ENCODE data around the gene CHD8. TPM values are rescaled to one million over a fixed set of nuclear protein-coding genes. Genes with fewer than 3 reads are reported as not detected.
A peak's percentile ranks its signal among the peaks of the same experiment; 100 is the strongest.
"Not testable (repeated sequence)": the region's sequence is repeated elsewhere in the genome, so short reads cannot be mapped to it uniquely, and the experiment has no call there.

The CHD8 gene
- polyA plus RNA-seq, 2 donors = 22.4 to 27.2 TPM

DNA sequence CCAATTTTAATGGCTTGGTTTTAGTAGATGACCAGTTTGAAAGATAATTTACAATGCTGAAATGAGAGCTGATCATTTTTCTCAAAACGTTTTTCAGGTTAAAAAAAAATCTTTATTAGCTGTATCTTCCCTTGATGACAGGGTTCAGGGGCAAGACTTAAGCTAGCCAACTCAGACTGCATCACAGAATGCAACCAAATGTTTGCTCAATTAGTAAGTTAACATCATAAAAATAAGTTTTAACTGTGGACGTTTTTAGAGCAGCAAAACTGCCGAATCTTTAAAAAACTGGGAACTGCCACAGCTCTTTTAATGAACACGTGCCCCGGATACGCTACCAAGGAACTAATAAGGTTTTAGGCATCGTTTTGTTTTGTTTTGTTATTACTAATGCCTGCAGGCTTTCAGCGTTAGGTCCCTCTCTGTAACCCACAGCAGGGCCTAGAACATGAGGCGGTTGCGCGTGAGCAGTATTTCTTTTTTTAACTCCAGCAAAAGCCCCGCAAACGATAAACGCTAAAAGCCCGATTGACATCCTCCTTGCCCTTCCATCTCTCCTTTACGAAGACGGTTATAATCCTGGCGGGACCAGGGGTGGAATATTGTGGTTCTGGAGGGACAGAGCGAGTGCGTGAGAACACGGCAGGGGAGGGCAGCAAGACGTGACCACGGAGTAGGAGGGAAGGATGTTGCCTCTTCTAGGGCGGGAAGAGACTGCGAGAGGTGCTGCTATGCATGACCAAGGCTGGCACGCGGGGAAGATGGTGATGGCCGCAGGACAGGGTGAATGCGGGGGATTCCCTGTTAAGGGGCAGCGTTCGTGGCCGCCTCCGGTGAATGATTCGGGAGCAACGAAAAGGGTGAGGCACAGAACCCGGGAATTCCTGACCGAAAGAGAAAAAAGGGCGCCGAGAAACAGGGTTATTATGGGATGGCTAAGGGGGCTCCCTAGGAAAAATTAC, 72.8 kb downstream of the CHD8 start:
- H3K27ac ChIP-seq (ENCODE audit: low read depth in 2 of 2, low read length in 1 of 2) = peak overlapping the region; percentile 85 to 93
- peak overlapping the region; percentile 88 to 91 for H3K4me3 ChIP-seq (ENCODE audit: low read depth in 1 of 2, low read length in 2 of 2)
- no peaks in the 10 kb centered on the region for H3K27me3 ChIP-seq (ENCODE audit: control insufficient read depth in 1 of 2, insufficient read depth in 2 of 2, low read length in 2 of 2)
- no peaks in the 10 kb centered on the region for H3K4me1 ChIP-seq (ENCODE audit: control insufficient read depth in 2 of 2, insufficient read depth in 2 of 2, low read length in 1 of 2)
- WGBS, 2 donors = 0% methylated on average over 39 of the region's 39 CpGs
- no peaks in the 10 kb centered on the region for H3K9me3 ChIP-seq (ENCODE audit: control insufficient read depth in 2 of 2, insufficient read depth in 1 of 2, low read depth in 1 of 2, low read length in 1 of 2)
- peaks cover 0 to 9% of the 10 kb centered on the region in 2 donors for H3K36me3 ChIP-seq (ENCODE audit: control insufficient read depth in 2 of 2, insufficient read depth in 2 of 2, low read length in 1 of 2)

DNA sequence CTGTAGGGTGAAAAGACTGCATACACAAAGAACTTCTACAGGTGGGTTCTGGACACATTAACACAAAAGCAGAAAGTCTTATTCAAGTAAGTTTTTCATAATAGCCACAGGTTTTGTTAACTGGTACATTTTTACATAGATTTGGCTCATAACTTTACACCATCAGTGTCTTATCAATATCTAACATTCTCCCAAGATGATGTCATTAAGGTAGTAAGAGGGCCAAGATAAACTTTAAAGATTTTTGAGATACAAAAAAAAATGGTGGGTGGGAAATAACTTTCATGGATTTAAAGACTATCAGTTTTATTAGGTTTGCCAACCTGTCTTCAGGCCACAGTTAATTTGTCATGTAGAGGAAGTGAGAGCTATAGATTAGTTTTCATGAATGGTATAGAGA, 73.8 kb downstream of the CHD8 start:
- Histone ChIP-seq H3K36me3 (ENCODE audit: control insufficient read depth in 2 of 2, insufficient read depth in 2 of 2, low read length in 1 of 2) (peaks cover 0 to 6% of the 10 kb centered on the region in 2 donors), H3K4me3 (ENCODE audit: low read depth in 1 of 2, low read length in 2 of 2) (no peak overlapping the region), H3K27ac (ENCODE audit: low read depth in 2 of 2, low read length in 1 of 2) (no peak overlapping the region), H3K27me3 (ENCODE audit: control insufficient read depth in 1 of 2, insufficient read depth in 2 of 2, low read length in 2 of 2) (no peaks in the 10 kb centered on the region), H3K9me3 (ENCODE audit: control insufficient read depth in 2 of 2, insufficient read depth in 1 of 2, low read depth in 1 of 2, low read length in 1 of 2) (no peaks in the 10 kb centered on the region), H3K4me1 (ENCODE audit: control insufficient read depth in 2 of 2, insufficient read depth in 2 of 2, low read length in 1 of 2) (no peaks in the 10 kb centered on the region)

DNA sequence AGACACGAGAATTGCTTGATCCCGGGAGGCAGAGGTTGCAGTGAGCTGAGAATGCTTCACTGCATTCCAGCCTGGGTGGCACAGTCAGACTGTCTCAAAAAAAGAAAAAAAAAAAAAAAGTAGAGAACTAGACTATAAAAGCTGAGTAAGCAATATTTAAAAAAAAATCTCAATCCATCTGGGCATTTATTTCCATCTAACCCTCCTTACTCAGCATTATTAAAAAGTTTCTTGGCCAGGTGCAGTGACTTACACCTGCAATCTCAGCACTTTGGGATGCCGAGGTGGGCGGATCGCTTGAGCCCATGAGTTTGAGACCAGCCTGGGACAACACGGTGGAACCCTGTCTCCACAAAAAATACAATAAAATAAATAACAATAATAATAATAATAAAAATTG, 76.6 kb downstream of the CHD8 start:
- no peaks in the 10 kb centered on the region for H3K27me3 ChIP-seq (ENCODE audit: control insufficient read depth in 1 of 2, insufficient read depth in 2 of 2, low read length in 2 of 2)
- 88 to 91% methylated on average over 6 of the region's 6 CpGs for whole genome bisulfite sequencing, 2 donors
- H3K4me1 ChIP-seq (ENCODE audit: control insufficient read depth in 2 of 2, insufficient read depth in 2 of 2, low read length in 1 of 2) = no peaks in the 10 kb centered on the region
- no peaks in the 10 kb centered on the region for H3K9me3 ChIP-seq (ENCODE audit: control insufficient read depth in 2 of 2, insufficient read depth in 1 of 2, low read depth in 1 of 2, low read length in 1 of 2)
- no peaks in the 10 kb centered on the region for H3K36me3 ChIP-seq (ENCODE audit: control insufficient read depth in 2 of 2, insufficient read depth in 2 of 2, low read length in 1 of 2)
- no peak overlapping the region for H3K27ac ChIP-seq (ENCODE audit: low read depth in 2 of 2, low read length in 1 of 2)
- no peak overlapping the region for H3K4me3 ChIP-seq (ENCODE audit: low read depth in 1 of 2, low read length in 2 of 2)

DNA sequence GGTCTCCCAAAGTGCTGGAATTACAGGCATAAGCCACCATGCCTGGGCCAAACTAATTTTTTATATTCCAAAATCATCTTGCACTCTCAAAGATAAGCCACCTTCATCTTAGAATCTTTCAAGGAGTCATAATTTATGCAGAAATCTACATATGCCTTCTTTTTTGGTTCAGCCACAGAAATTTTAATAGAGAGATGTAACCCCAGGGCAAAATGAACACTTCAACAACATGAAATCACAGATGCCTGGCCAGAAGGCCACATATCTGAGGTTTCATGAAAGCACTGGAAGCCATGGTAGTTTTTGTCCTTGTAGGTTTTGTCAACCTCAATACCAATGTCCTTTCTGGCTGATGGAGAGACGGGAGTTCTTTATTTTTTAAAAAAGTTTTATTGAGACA, 81.9 kb downstream of the CHD8 start:
- no peaks in the 10 kb centered on the region for H3K36me3 ChIP-seq (ENCODE audit: control insufficient read depth in 2 of 2, insufficient read depth in 2 of 2, low read length in 1 of 2)
- no peak overlapping the region for H3K4me3 ChIP-seq (ENCODE audit: low read depth in 1 of 2, low read length in 2 of 2)
- H3K9me3 ChIP-seq (ENCODE audit: control insufficient read depth in 2 of 2, insufficient read depth in 1 of 2, low read depth in 1 of 2, low read length in 1 of 2) = no peaks in the 10 kb centered on the region
- no peak overlapping the region for H3K27ac ChIP-seq (ENCODE audit: low read depth in 2 of 2, low read length in 1 of 2)
- H3K4me1 ChIP-seq (ENCODE audit: control insufficient read depth in 2 of 2, insufficient read depth in 2 of 2, low read length in 1 of 2) = no peaks in the 10 kb centered on the region
- 94 to 100% methylated on average over 1 of the region's 1 CpG for WGBS, 2 donors
- H3K27me3 ChIP-seq (ENCODE audit: control insufficient read depth in 1 of 2, insufficient read depth in 2 of 2, low read length in 2 of 2) = no peaks in the 10 kb centered on the region

DNA sequence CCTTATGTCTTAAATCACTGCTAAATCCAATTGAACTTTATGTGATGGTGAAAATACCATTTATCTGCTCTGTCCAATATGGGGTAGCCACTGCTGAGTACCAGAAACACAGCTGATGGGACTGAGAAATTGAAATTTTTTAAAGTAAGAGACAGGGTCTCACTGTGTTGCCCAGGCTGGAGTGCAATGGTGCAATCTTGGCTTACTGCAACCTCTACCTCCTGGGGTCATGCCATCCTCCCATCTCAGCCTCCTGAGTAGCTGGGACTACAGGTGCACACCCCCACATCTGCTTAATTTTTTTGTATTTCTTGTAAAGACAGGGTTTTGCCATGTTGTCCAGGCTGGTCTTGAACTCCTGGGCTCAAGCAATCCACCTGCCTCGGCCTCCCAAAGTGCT, 83.1 kb downstream of the CHD8 start:
- H3K4me3 ChIP-seq (ENCODE audit: low read depth in 1 of 2, low read length in 2 of 2); H3K36me3 ChIP-seq (ENCODE audit: control insufficient read depth in 2 of 2, insufficient read depth in 2 of 2, low read length in 1 of 2); H3K27me3 ChIP-seq (ENCODE audit: control insufficient read depth in 1 of 2, insufficient read depth in 2 of 2, low read length in 2 of 2); H3K27ac ChIP-seq (ENCODE audit: low read depth in 2 of 2, low read length in 1 of 2); H3K9me3 ChIP-seq (ENCODE audit: control insufficient read depth in 2 of 2, insufficient read depth in 1 of 2, low read depth in 1 of 2, low read length in 1 of 2); H3K4me1 ChIP-seq (ENCODE audit: control insufficient read depth in 2 of 2, insufficient read depth in 2 of 2, low read length in 1 of 2): not testable (repeated sequence)
- 92 to 98% methylated on average over 1 of the region's 1 CpG for WGBS, 2 donors

DNA sequence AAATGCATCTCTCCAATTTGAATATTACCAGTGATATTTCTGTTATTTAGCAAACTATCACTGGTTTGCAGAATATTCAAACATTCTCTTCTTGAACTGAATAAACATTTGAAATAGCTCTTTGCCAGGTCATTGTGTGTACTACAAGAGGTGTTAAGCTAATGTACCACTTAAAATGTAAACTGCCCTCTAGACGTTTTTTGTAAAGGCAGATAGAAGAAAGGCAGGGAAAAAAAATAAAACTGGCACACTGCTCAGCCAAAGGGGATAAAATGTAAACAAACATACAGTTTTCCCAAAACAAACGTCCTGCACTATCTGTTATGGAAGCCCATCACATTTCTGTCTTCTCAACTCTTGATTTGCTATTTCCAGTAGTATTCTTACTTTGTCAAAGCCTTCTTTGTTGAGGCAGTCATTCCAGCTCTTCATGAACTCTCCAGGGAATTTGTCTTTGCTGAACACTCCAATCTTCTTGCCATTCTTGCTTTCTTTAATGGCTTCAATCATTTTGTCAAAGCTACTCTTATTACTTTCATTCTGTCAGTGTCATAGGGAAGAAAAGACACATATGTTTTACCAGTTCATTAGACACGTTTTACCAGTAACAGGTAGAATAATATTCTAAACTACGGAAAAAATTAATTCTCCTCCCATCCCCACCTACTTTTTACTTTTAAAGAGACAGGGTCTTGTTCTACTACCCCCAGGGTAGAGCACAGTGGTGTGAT, 85.8 kb downstream of the CHD8 start:
- Histone ChIP-seq H3K27ac (ENCODE audit: low read depth in 2 of 2, low read length in 1 of 2) (no peak overlapping the region), H3K36me3 (ENCODE audit: control insufficient read depth in 2 of 2, insufficient read depth in 2 of 2, low read length in 1 of 2) (peaks cover 5 to 12% of the 10 kb centered on the region in 2 donors), H3K9me3 (ENCODE audit: control insufficient read depth in 2 of 2, insufficient read depth in 1 of 2, low read depth in 1 of 2, low read length in 1 of 2) (no peaks in the 10 kb centered on the region), H3K4me1 (ENCODE audit: control insufficient read depth in 2 of 2, insufficient read depth in 2 of 2, low read length in 1 of 2) (no peaks in the 10 kb centered on the region), H3K4me3 (ENCODE audit: low read depth in 1 of 2, low read length in 2 of 2) (no peak overlapping the region), H3K27me3 (ENCODE audit: control insufficient read depth in 1 of 2, insufficient read depth in 2 of 2, low read length in 2 of 2) (no peaks in the 10 kb centered on the region)
- 57 to 70% methylated on average over 4 of the region's 4 CpGs for WGBS, 2 donors

DNA sequence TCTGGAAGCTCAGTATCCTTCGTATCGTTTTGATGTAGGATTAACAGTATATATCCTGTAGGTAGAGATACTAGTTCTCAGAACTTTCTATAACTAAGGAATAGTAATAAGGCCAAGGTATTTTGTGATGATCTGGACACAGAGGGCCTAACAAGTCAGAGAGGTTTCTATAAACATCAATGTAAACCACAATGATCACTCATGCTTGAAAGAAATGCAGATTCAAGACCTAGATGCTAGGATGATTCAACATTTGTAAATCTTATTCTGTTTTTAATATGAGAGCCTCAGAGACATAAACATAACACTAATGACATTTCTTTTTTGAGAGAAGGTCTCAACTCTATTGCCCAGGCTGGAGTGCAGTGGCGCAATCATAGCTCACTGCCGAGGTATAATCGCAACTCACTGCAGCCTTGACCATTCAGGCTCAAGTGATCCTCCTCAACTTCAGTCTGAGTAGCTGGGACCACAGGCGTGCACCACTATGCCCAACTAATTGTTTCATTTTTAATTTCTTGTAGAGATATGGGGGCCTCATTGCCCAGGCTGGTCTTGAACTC, 88.3 kb downstream of the CHD8 start:
- no peaks in the 10 kb centered on the region for H3K4me1 ChIP-seq (ENCODE audit: control insufficient read depth in 2 of 2, insufficient read depth in 2 of 2, low read length in 1 of 2)
- no peak overlapping the region for H3K4me3 ChIP-seq (ENCODE audit: low read depth in 1 of 2, low read length in 2 of 2)
- H3K27me3 ChIP-seq (ENCODE audit: control insufficient read depth in 1 of 2, insufficient read depth in 2 of 2, low read length in 2 of 2) = no peaks in the 10 kb centered on the region
- no peaks in the 10 kb centered on the region for H3K9me3 ChIP-seq (ENCODE audit: control insufficient read depth in 2 of 2, insufficient read depth in 1 of 2, low read depth in 1 of 2, low read length in 1 of 2)
- peaks cover 7 to 15% of the 10 kb centered on the region in 2 donors for H3K36me3 ChIP-seq (ENCODE audit: control insufficient read depth in 2 of 2, insufficient read depth in 2 of 2, low read length in 1 of 2)
- H3K27ac ChIP-seq (ENCODE audit: low read depth in 2 of 2, low read length in 1 of 2) = no peak overlapping the region
- WGBS, 2 donors = 96 to 97% methylated on average over 6 of the region's 6 CpGs

DNA sequence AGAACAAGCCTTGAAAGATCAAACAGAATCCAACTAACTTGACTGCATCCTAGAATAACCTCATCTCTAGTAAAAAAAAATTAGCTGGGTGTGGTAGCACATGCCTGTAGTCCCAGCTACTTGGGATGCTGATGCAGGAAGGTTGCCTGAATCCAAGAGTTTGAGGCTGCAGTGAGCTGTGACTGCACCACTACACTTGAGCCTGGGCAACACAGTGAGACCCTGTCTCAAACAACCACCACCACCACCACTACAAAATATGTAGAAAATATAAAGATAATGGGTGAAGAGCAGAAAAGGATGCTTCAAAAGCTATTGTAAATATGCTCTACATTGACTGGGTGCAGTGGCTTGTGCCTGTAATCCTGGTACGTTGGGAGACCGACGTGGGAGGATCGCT, 99.4 kb downstream of the CHD8 start:
- H3K27ac ChIP-seq (ENCODE audit: low read depth in 2 of 2, low read length in 1 of 2) = no peak overlapping the region
- no peaks in the 10 kb centered on the region for H3K27me3 ChIP-seq (ENCODE audit: control insufficient read depth in 1 of 2, insufficient read depth in 2 of 2, low read length in 2 of 2)
- no peaks in the 10 kb centered on the region for H3K9me3 ChIP-seq (ENCODE audit: control insufficient read depth in 2 of 2, insufficient read depth in 1 of 2, low read depth in 1 of 2, low read length in 1 of 2)
- 97 to 98% methylated on average over 4 of the region's 4 CpGs for WGBS, 2 donors
- H3K4me3 ChIP-seq (ENCODE audit: low read depth in 1 of 2, low read length in 2 of 2) = no peak overlapping the region
- no peaks in the 10 kb centered on the region for H3K4me1 ChIP-seq (ENCODE audit: control insufficient read depth in 2 of 2, insufficient read depth in 2 of 2, low read length in 1 of 2)
- H3K36me3 ChIP-seq (ENCODE audit: control insufficient read depth in 2 of 2, insufficient read depth in 2 of 2, low read length in 1 of 2) = peaks cover 24 to 30% of the 10 kb centered on the region in 2 donors

DNA sequence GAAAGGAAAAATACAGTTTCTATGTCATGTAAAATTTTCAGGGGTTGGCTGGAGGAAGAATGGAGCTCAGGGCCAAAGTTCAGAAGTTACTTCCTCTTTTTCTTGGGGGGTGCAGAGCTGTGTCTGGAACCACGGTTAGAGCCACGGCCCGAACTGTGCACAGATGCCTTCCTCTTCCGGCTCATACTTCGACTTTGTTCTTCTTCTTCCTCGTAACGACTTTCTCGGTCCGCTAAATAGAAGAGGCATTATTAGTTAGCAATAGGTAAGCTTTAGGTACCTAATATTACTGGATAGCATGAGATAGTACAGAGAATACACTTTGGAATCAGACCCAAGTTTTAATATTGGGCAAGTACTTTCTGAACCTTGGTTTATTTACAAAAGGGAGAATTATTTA, 103.3 kb downstream of the CHD8 start:
- Histone ChIP-seq H3K4me1 (ENCODE audit: control insufficient read depth in 2 of 2, insufficient read depth in 2 of 2, low read length in 1 of 2) (no peaks in the 10 kb centered on the region), H3K27me3 (ENCODE audit: control insufficient read depth in 1 of 2, insufficient read depth in 2 of 2, low read length in 2 of 2) (no peaks in the 10 kb centered on the region), H3K27ac (ENCODE audit: low read depth in 2 of 2, low read length in 1 of 2) (no peak overlapping the region), H3K36me3 (ENCODE audit: control insufficient read depth in 2 of 2, insufficient read depth in 2 of 2, low read length in 1 of 2) (peaks cover 15 to 16% of the 10 kb centered on the region in 2 donors), H3K9me3 (ENCODE audit: control insufficient read depth in 2 of 2, insufficient read depth in 1 of 2, low read depth in 1 of 2, low read length in 1 of 2) (no peaks in the 10 kb centered on the region), H3K4me3 (ENCODE audit: low read depth in 1 of 2, low read length in 2 of 2) (no peak overlapping the region)
- WGBS, 2 donors = 77 to 89% methylated on average over 9 of the region's 9 CpGs
